Measurements from ENCODE around the gene EWSR1.
"Not testable (repeated sequence)": the region's sequence is repeated elsewhere in the genome, so short reads cannot be mapped to it uniquely, and the experiment has no call there.

EWSR1 gene

DNA sequence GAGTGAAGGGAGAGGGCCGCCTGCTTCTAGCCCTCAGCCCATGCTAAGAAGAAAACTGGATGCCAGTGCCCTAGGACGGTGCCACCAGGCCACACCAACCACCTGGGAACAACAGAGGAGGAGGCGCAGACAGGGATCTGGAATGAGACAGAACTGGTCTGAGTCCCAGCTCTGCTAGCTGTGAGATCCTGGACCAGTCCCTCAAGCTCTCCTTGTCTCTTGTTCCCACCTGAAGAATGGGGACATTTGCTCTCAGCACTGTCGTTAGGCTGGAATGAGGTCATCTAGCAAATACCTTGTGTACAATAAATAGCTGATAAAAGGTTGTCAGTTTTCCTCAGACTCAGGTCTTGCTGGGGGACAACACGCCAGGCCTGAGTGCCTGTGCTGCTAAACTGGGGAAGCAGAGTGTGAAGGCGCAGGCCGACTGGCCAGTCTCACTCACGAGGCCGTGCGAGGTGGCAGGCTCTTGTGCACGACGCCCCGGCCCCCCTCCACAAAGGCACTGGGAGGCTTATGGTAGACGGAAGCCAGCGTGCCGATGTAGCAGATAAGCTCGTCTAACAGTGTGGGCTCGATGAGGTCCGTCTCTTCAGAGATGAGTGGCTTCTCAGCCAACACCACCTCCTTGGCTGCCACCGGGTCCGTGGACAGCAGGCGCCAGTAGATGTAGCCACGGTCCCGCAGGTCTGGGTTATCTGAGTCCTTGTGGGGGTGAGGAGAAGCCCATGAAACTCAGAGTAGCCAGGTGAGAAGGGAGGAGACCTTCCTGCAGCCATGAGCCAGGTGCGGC is 73.2 kb downstream of the EWSR1 start:
- DNase-seq: no peak

DNA sequence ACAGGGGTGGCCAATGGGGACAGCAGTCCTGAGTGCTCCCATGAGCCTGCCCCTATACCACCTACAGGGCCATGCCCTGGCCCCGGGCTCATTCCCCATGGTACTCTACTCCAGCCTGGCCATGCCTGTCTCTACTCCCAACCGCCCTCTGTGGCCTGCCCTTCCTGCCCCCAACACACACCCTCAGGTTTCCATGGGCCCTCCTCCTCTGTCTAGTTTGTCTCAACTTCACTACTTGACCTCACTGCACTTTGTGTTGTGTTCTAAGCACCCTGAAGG is 73.7 kb downstream of the EWSR1 start:
- no peak for DNase-seq

DNA sequence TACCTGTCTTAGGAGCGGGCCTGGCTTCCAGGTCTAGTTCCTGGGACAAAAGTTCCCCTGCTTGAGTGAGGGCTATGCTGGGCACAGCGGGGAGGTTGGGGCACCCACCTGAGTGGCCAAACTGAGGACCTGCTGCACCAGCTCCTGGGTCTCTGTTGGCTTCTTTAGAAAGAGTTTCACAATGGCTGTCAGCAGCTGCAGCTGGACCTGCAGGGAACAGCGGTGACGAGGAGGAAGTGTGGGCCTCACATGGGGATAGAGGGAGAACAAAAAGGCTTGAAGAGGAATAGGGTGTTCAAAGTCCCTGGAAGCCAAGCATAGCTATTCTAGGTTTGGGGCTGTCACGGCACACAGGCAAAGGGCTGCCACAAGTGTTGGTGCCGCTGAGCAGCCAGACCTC is 74.1 kb downstream of the EWSR1 start:
- DNase-seq: no peak

DNA sequence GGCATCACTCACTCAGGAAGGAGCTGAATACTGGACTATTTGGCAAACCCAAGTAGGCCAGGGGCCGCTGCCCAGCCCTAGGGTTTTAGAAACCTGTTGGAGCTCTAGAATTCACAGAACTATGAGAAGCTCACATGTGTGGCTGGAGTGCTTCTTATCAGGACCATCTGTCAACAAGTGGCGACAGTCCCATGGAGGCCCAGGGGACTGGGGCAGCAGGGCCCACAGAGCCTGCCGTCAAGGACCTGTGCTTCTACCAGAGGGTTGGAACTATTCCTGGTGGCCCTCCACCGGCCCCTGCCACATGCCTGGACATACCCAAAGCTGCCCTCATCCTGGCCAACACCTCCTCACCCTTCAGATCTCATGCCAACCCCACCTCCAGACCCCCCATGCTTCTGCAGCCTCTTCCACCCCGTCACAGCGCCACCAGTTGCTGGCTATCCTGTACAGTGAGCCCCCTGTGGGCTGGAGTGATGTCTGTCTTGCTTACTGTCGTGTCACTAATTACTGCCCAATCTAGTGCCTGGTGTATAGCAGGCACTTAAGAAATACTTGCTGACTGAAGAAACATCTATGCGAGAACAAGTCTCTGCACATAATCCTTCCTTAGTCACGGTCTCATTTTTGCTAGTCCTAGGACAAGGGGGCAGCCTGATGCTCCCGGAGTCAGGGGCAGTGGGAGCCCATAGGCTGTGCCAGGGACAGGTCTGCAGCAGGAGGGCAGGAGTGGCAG is 74.7 kb downstream of the EWSR1 start:
- no peak for DNase-seq

DNA sequence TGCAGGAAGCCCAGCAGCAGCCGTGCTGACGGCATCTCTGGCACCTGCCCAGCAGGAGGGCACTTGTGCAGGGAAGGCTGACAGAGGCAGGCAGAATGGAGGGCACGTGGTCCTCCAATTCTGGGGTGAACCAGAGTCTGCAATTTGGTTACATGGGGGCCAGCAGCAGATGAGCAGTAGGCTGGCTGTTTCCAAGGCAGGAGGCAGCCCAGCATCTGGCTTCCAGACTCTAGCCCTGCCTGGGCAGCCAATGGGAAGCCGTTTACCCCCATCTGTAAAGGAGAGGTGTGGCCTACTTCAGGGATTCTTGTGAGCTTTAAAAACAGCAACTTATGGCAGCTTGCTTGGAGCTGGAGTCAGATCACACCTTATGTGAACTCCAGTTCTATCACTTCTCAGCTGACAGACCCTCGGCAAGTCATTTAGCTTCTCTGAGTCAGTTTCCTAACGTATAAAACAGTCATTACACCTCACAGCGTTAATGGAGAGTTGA is 75.3 kb downstream of the EWSR1 start:
- DNase-seq: no peak

DNA sequence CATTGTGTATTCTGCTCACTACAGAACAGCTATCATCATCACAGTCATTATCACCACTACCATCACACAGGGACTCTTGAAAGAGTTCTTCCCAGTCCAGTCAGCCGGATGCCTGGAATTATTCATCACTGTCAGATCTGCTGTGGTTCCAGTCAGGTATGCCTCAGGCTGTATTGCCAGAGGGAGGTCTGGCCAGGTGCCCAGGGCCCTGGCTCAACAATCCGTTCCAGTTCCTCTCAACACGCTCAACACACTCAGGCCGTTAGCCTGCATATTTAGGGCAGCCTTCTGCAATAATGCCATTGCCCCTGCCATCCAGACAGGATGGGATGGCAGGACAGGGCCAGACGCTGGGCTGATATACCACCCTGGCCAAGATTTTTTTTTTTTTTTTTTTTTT is 76.1 kb downstream of the EWSR1 start:
- DNase-seq: no peak

DNA sequence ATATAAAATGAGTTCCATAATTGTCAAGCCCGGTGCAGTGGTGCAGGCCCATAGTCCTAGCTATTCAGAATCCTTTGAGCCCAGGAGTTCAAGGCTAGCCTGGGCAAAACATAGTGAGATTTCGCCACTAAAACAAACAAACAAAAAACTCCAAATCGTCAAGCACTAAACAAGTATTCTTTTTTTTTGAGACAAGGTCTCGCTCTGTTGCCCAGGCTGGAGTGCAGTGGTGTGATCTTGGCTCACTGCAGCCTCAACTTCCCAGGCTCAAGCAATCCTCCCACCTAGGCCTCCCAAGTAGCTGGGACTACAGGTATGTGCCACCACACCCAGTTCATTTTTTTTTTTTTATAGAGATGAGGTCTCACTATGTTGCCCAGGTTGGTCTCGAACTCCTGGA is 76.8 kb downstream of the EWSR1 start:
- not testable (repeated sequence) for DNase-seq

DNA sequence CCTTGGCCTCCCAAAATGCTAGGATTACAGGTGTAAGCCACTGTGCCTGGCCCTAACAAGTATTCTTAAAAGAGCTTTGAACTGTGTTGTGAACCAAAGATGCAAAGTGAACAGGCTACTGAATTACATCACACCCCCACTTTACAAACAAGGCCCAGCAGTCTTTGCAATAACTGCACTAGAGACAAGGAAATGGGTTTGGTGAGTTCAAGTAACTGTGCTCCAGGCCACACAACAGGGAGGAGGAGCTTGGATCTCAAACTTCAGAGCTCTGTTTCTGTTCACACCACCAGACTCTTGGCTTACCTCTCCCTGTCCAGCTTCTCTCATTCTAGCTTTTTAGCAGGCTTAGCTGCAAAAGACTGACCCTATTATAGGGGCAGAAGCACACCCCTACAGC is 77.9 kb downstream of the EWSR1 start:
- no peak for DNase-seq

DNA sequence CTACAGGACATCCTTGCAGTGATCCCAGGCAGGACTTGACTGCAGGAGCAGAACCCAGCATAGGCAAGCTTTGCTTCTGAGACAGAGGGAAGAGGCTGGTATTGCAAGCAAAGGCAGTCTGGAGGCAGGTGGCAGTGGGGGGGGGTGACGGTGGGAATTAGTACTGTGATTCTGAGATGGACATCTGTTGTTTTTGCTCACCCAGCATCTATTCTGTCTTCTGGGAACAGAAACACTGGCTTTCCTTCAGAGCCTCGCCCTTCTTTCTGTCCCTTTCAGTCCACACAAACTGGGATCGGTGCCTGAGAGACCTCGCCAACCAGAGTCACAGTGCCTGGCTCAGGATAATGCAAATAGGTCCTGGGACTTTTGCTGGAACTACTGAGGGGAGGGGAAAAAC is 78.6 kb downstream of the EWSR1 start:
- no peak for DNase-seq

DNA sequence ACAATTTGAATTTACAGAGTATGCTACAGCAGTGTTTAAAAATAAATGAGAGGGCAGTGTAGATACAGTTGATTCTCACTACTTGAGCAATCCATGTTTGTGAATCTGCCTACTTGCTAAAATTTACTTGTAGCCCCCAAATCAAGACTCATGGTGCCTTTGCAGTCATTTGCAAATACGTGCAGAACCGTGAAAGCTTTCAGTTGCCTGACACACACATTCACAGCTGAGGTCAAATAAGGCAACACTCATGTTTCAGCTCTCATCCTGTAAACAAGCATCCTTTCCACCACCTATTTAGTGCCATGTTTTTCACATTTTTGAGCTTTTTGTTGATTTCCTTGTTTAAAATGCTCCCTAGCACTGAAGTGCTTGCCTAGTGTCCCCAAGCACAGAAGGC is 80.0 kb downstream of the EWSR1 start:
- DNase-seq: no peak

DNA sequence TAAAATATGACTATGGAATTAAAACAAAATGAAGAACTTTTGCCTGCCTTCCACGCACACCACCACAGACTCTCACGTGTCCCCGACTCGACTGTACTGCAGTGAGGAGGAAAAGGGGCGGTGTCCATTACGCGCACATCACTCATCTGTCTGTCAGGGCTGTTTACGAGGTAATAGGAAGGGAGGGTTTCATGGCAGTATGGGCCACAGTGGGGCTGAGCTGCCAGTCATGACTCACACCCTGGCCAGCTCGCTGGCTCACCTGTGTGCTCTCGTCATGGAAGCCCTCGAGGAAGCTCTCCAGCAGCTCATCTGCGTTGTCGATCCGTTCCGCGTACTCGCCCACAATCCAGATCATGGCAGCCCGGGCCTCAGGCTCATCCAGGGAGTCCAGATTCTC is 80.9 kb downstream of the EWSR1 start:
- DNase-seq: no peak

Data from CD4-positive, alpha-beta T cell treated with Interleukin-21 for 1 hour (primary cell).